A549 (cell line): Measurements from ENCODE around the gene FRMD3. TPM values are rescaled to one million over a fixed set of nuclear protein-coding genes. Genes with fewer than 3 reads are reported as not detected.

Experiments used
- ATAC-seq, 2 experiments: fragments of 200-7000 bp in 1 of 2; fragments of >200 bp in 1 of 2; cut with Nextera tagmentation in 1 of 2; cut with Tn5 transposase in 1 of 2; 3 replicates each; pipeline versions ENCODE4 v1.8.0 to v1.9.1; 2018 to 2020; ENCODE audit warnings: mild to moderate bottlenecking in 1 of 2, moderate library complexity in 1 of 2
- CTCF ChIA-PET: fragments of 300-600 bp; sonication (Branson Sonifier 250); formaldehyde crosslinking; extraction: SDS; loops from one replicate; lab custom pipeline; 2021; ENCODE audit warnings: antibody characterized with exemption, inconsistent platforms; lab: Yijun Ruan, JAX
- POLR2A ChIA-PET: fragments of 350-600 bp; formaldehyde crosslinking; extraction: SDS; loops from one replicate; lab custom pipeline; 2021; ENCODE audit warnings: antibody characterized with exemption, inconsistent platforms; lab: Yijun Ruan, JAX
- DNase-seq, 2 experiments: peaks; one replicate each; pipeline versions ENCODE4 v3.0.0 to v3.0.0-alpha.2; 2011 to 2016; ENCODE audit warnings: low read depth in 1 of 2, low spot score in 1 of 2
- FAIRE-seq: peaks from 2 replicates; lab custom pipeline; 2011; peaks lifted over from hg19 to GRCh38; lab: Jason Lieb, UNC
- H3K27ac ChIP-seq, 2 experiments: fragments of >200 bp; sonication (Bioruptor Twin); formaldehyde crosslinking; 3 replicates each; pipeline ENCODE4 v1.5.1; 2016 to 2017
- H3K4me1 ChIP-seq: fragments of >200 bp; sonication (Bioruptor Twin); formaldehyde crosslinking; 3 replicates; pipeline ENCODE4 v1.6.1; 2016
- H3K4me2 ChIP-seq: fragments of >200 bp; sonication (Bioruptor Twin); formaldehyde crosslinking; 3 replicates; pipeline ENCODE4 v1.6.1; 2016
- H3K4me3 ChIP-seq: fragments of >200 bp; sonication (Bioruptor Twin); formaldehyde crosslinking; 3 replicates; pipeline ENCODE4 v1.5.1; 2016
- H3K9me3 ChIP-seq: fragments of >200 bp; sonication (Bioruptor Twin); formaldehyde crosslinking; 3 replicates; pipeline ENCODE4 v1.6.1; 2016
- CEBPB ChIP-seq, 2 experiments: fragments of >200 bp in 1 of 2; sonication (Bioruptor Twin) in 1 of 2; formaldehyde crosslinking in 1 of 2; IDR thresholded peaks; 2 replicates each; pipeline ENCODE4 v1.6.1; 2012 to 2016
- CHD2 ChIP-seq: fragments of 150-350 bp; IDR thresholded peaks from 2 replicates; pipeline ENCODE4 v1.6.1; 2014; ENCODE audit warnings: low read length; ENCODE audit not compliant: partially characterized antibody
- EP300 ChIP-seq, 2 experiments: fragments of >200 bp; sonication (Bioruptor Twin); formaldehyde crosslinking; IDR thresholded peaks; 2 replicates in 1 of 2; 3 replicates in 1 of 2; pipeline ENCODE4 v1.6.1; 2016 to 2017
- FOXS1 ChIP-seq: fragments of 250-450 bp; sonication (Bioruptor Pico); IDR thresholded peaks from 2 replicates; pipeline ENCODE4 v1.5.0; 2020; ENCODE audit warnings: mild to moderate bottlenecking, moderate library complexity
- HEYL ChIP-seq: fragments of 250-450 bp; sonication (Bioruptor Pico); IDR thresholded peaks from 2 replicates; pipeline ENCODE4 v1.8.0; 2021; ENCODE audit warnings: mild to moderate bottlenecking, moderate library complexity
- HOXA7 ChIP-seq: fragments of 250-450 bp; sonication (Bioruptor Pico); IDR thresholded peaks from 2 replicates; pipeline ENCODE4 v1.5.0; 2020; ENCODE audit warnings: mild to moderate bottlenecking, moderate library complexity
- HOXB5 ChIP-seq: fragments of 250-450 bp; sonication (Bioruptor Pico); IDR thresholded peaks from 2 replicates; pipeline ENCODE4 v1.5.0; 2020; ENCODE audit warnings: mild to moderate bottlenecking, moderate library complexity
- JUN ChIP-seq, 2 experiments: fragments of >200 bp; sonication (Bioruptor Twin); formaldehyde crosslinking; IDR thresholded peaks; 2 replicates in 1 of 2; 3 replicates in 1 of 2; pipeline ENCODE4 v1.6.1; 2016 to 2017
- MAZ ChIP-seq: fragments of 150-350 bp; IDR thresholded peaks from 2 replicates; pipeline ENCODE4 v1.6.1; 2014; ENCODE audit warnings: antibody characterized with exemption, low read depth, low read length, borderline replicate concordance
- POLR2AphosphoS2 ChIP-seq: conservative IDR thresholded peaks from 2 replicates; pipeline ENCODE4 v1.6.1; 2012; ENCODE audit warnings: low read length, improper control_type of control experiment, inconsistent platforms
- RAD21 ChIP-seq, 2 experiments: fragments of >200 bp in 1 of 2; sonication (Bioruptor Twin) in 1 of 2; formaldehyde crosslinking in 1 of 2; IDR thresholded peaks in 1 of 2; conservative IDR thresholded peaks in 1 of 2; 2 replicates in 1 of 2; 3 replicates in 1 of 2; pipeline ENCODE4 v1.6.1; 2012 to 2018; ENCODE audit warnings: inconsistent platforms in 1 of 2
- RCOR1 ChIP-seq: fragments of 150-350 bp; IDR thresholded peaks from 2 replicates; pipeline ENCODE4 v1.6.1; 2014; ENCODE audit warnings: antibody characterized with exemption, low read length, low read depth
- ZC3H11A ChIP-seq: fragments of 450-650 bp; IDR thresholded peaks from 2 replicates; pipeline ENCODE4 v1.6.1; 2014; ENCODE audit warnings: antibody characterized with exemption, mild to moderate bottlenecking
- ZFP36 ChIP-seq: fragments of 450-650 bp; IDR thresholded peaks from 2 replicates; pipeline ENCODE4 v1.6.1; 2014; ENCODE audit warnings: borderline replicate concordance; ENCODE audit not compliant: partially characterized antibody
- ZSCAN20 ChIP-seq: fragments of 250-450 bp; sonication (Bioruptor Pico); IDR thresholded peaks from 2 replicates; pipeline ENCODE4 v1.8.0; 2022; ENCODE audit warnings: mild to moderate bottlenecking, moderate library complexity
- WGBS: methylation state at CpG from one replicate; pipeline ENCODE4 v1.1.6; 2017; ENCODE audit errors: missing lambda C conversion rate; 5-methylcytosine and 5-hydroxymethylcytosine counted together
- polyA plus RNA-seq, 4 experiments: library from polyadenylated mRNA; depleted of rRNA in 3 of 4; stranded (reverse); fragments of >200 nt; fragmentation: RNase III in 1 of 4; extraction: RNeasy Plus Mini Kit Qiagen cat#74134 plus additional on column Dnase treatment in 1 of 4; gene quantifications; 2 replicates in 3 of 4; 3 replicates in 1 of 4; pipeline ENCODE4 v1.2.3, GENCODE V29; 2011 to 2017
- TF ChIP-seq, protein P1 (sequence below): IDR thresholded peaks from 2 replicates; pipeline ENCODE4 v1.6.1; 2012
- TF ChIP-seq, protein P2 (sequence below): fragments of 250-450 bp; sonication (Bioruptor Pico); IDR thresholded peaks from 2 replicates; pipeline ENCODE4 v1.5.0; 2020; ENCODE audit warnings: low read depth, mild to moderate bottlenecking, moderate library complexity
- TF ChIP-seq, protein P3 (sequence below): fragments of 200-600 bp; sonication (generic); IDR thresholded peaks from 2 replicates; pipeline ENCODE4 v1.6.1; 2016; ENCODE audit warnings: antibody characterized with exemption, mild to moderate bottlenecking, moderate library complexity
- TF ChIP-seq, protein P4 (sequence below): fragments of 150-350 bp; IDR thresholded peaks from 2 replicates; pipeline ENCODE4 v1.6.1; 2014; ENCODE audit warnings: low read depth, mild to moderate bottlenecking, low read length
- TF ChIP-seq, protein P5 (sequence below): fragments of 250-450 bp; sonication (Bioruptor Pico); IDR thresholded peaks from 2 replicates; pipeline ENCODE4 v1.5.0; 2021; ENCODE audit warnings: mild to moderate bottlenecking, moderate library complexity, borderline replicate concordance
- TF ChIP-seq, protein P6 (sequence below): IDR thresholded peaks from 2 replicates; pipeline ENCODE4 v1.6.1; 2012; ENCODE audit warnings: low read depth, borderline replicate concordance

FRMD3 gene
- polyA plus RNA-seq, 2 of the 4 experiments (the other 2 are of a cell fraction): 1.7 to 3.3 TPM

DNA sequence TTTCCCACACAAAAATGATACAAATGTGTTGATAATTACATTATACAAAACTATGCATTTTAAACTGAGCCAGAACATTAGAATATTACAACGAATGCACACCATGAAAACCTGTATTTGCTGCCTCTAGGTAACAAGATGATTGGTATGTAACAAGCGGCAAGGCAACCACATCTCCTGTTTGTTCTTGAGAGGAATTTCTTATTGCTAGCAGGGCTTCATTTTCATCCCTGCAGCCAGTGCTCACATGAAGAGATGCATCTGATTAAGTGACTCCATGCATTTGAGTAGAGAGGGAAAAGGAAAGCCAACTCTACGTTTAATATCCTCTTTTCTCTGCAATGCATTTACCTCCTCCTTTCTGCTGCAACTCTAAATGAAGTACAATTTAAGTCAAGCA is 36.6 kb downstream of the FRMD3 start (continued):
- TF ChIP-seq, protein P1, sequence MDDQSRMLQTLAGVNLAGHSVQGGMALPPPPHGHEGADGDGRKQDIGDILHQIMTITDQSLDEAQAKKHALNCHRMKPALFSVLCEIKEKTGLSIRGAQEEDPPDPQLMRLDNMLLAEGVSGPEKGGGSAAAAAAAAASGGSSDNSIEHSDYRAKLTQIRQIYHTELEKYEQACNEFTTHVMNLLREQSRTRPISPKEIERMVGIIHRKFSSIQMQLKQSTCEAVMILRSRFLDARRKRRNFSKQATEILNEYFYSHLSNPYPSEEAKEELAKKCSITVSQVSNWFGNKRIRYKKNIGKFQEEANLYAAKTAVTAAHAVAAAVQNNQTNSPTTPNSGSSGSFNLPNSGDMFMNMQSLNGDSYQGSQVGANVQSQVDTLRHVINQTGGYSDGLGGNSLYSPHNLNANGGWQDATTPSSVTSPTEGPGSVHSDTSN: no peak
- TF ChIP-seq, protein P2, sequence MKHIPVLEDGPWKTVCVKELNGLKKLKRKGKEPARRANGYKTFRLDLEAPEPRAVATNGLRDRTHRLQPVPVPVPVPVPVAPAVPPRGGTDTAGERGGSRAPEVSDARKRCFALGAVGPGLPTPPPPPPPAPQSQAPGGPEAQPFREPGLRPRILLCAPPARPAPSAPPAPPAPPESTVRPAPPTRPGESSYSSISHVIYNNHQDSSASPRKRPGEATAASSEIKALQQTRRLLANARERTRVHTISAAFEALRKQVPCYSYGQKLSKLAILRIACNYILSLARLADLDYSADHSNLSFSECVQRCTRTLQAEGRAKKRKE (CRISPR knock-in tag): no peak
- TF ChIP-seq ZC3H11A: no peak

DNA sequence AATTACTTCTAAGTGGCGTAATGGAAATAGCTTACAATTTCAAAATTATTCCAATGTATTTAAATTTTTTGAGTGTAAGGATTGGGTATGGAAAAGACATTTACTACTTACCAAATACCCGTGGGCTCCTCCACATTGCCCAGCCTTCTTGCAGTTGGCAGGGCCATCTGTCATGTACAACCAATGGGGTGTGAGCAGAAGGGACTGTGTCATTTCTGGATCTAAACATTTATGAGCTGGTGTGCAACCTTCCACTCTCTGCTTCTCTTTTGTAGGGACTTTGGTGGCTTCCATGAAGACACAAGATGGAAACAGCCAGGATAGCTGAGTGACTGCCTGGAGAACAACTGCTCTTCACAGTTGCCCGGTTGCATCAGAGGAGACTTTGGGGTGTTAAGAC is 40.8 kb downstream of the FRMD3 start:
- H3K4me2 ChIP-seq: no peak overlapping the region
- no peaks in the 10 kb centered on the region for H3K9me3 ChIP-seq
- ChIA-PET POLR2A (no interaction called here), CTCF (interaction anchor here (1.2 kb wide), 1 partner anchor 9 kb away, joined by 3 read pairs; no protein-coding TSS in a partner anchor)
- H3K27ac ChIP-seq: no peak overlapping the region
- no peak for DNase-seq
- TF ChIP-seq RAD21 (conservative IDR thresholded peaks at IDR 0.05 in 1 of 2, IDR thresholded peaks at IDR 0.05 in 1 of 2) (no peak), ZFP36 (no peak), ZSCAN20 (no peak), MAZ (no peak), JUN (IDR thresholded peaks at IDR 0.05) (no peak), HOXA7 (CRISPR knock-in tag) (no peak), HOXB5 (CRISPR knock-in tag) (no peak), CEBPB (IDR thresholded peaks at IDR 0.05) (no peak), EP300 (IDR thresholded peaks at IDR 0.05) (no peak), RCOR1 (no peak), CHD2 (no peak), HEYL (CRISPR knock-in tag) (no peak), POLR2AphosphoS2 (no peak), FOXS1 (CRISPR knock-in tag) (no peak)
- TF ChIP-seq, protein P3, sequence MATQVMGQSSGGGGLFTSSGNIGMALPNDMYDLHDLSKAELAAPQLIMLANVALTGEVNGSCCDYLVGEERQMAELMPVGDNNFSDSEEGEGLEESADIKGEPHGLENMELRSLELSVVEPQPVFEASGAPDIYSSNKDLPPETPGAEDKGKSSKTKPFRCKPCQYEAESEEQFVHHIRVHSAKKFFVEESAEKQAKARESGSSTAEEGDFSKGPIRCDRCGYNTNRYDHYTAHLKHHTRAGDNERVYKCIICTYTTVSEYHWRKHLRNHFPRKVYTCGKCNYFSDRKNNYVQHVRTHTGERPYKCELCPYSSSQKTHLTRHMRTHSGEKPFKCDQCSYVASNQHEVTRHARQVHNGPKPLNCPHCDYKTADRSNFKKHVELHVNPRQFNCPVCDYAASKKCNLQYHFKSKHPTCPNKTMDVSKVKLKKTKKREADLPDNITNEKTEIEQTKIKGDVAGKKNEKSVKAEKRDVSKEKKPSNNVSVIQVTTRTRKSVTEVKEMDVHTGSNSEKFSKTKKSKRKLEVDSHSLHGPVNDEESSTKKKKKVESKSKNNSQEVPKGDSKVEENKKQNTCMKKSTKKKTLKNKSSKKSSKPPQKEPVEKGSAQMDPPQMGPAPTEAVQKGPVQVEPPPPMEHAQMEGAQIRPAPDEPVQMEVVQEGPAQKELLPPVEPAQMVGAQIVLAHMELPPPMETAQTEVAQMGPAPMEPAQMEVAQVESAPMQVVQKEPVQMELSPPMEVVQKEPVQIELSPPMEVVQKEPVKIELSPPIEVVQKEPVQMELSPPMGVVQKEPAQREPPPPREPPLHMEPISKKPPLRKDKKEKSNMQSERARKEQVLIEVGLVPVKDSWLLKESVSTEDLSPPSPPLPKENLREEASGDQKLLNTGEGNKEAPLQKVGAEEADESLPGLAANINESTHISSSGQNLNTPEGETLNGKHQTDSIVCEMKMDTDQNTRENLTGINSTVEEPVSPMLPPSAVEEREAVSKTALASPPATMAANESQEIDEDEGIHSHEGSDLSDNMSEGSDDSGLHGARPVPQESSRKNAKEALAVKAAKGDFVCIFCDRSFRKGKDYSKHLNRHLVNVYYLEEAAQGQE: no peak
- TF ChIP-seq, protein P4, sequence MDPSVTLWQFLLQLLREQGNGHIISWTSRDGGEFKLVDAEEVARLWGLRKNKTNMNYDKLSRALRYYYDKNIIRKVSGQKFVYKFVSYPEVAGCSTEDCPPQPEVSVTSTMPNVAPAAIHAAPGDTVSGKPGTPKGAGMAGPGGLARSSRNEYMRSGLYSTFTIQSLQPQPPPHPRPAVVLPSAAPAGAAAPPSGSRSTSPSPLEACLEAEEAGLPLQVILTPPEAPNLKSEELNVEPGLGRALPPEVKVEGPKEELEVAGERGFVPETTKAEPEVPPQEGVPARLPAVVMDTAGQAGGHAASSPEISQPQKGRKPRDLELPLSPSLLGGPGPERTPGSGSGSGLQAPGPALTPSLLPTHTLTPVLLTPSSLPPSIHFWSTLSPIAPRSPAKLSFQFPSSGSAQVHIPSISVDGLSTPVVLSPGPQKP: no peak
- TF ChIP-seq, protein P5, sequence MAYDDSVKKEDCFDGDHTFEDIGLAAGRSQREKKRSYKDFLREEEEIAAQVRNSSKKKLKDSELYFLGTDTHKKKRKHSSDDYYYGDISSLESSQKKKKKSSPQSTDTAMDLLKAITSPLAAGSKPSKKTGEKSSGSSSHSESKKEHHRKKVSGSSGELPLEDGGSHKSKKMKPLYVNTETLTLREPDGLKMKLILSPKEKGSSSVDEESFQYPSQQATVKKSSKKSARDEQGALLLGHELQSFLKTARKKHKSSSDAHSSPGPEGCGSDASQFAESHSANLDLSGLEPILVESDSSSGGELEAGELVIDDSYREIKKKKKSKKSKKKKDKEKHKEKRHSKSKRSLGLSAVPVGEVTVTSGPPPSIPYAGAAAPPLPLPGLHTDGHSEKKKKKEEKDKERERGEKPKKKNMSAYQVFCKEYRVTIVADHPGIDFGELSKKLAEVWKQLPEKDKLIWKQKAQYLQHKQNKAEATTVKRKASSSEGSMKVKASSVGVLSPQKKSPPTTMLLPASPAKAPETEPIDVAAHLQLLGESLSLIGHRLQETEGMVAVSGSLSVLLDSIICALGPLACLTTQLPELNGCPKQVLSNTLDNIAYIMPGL (CRISPR knock-in tag): no peak
- TF ChIP-seq, protein P6, sequence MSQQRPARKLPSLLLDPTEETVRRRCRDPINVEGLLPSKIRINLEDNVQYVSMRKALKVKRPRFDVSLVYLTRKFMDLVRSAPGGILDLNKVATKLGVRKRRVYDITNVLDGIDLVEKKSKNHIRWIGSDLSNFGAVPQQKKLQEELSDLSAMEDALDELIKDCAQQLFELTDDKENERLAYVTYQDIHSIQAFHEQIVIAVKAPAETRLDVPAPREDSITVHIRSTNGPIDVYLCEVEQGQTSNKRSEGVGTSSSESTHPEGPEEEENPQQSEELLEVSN: no peak
- TF ChIP-seq, protein P2 (CRISPR knock-in tag): no peak
- WGBS: 80% methylated on average over 3 of the region's 3 CpGs
- peaks cover 23% of the 10 kb centered on the region for H3K4me1 ChIP-seq
- H3K4me3 ChIP-seq: no peak overlapping the region
- no peak for FAIRE-seq
- ATAC-seq: no peak
